ENCODE measurements around the gene P2RX1.

Gene P2RX1

GRCh38 chr17:3923466-3924190 is 7.4 kb upstream of the P2RX1 start:
- DNase-seq = no peak

DNA sequence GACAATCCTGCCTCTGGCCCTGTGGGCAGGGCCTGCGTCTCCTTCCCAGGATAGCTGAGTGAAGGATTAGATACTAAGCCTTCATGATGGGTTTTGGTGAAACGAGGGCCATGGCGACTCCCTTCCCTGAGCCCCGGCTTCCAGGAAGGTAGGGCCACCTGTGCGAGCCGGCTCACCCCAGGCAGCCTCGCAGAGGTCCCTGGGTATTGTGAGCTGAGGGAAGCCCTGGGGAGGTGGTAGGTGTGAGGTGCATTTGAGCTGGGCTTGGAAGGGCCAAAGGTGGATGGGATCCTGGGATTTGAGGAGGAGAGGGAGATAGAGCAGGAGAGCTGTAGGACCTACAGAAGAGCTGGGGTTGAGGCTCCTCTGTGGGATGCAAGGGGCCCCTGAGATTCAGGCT is 6.5 kb upstream of the P2RX1 start:
- DNase-seq = no peak

DNA sequence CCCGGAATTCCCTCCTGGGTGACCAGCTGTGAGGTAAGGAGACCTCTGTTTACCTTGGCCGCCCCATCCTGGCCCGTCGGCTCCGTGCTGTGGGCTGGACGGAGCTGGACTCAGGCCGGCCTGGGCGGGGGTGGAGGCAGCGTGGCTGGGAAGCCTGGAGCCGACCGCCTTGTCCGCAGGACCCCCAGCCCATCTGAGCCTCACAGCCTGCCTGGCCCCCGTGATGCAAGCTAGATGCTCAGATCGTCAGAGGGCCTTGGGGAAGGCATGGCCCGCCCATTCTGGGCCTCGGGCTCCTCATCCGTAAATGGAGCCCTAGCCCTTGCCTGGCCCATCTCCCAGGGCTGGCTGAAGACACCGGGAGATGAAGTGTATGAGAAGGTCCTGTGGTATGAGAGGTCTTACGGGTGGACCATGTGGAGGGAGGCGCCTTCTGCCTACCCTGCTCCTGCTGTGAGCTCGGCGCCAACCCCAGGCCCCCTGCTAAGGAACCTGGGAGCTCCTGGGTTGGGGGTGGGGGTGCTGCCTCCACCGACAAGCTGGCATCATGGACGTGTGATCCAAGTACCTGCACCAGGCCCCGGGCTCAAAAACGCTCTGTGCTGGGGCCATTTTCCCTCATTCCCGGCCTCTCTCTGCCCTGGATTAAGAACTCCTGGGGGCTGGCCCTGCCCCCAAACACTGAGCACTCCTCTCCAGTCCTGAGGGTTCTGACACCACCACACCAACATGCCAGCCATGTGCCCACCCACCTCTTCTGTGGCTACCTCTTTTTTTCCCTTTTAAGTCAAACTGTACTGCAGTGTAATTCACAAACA is 5.4 kb upstream of the P2RX1 start:
- DNase-seq = no peak

DNA sequence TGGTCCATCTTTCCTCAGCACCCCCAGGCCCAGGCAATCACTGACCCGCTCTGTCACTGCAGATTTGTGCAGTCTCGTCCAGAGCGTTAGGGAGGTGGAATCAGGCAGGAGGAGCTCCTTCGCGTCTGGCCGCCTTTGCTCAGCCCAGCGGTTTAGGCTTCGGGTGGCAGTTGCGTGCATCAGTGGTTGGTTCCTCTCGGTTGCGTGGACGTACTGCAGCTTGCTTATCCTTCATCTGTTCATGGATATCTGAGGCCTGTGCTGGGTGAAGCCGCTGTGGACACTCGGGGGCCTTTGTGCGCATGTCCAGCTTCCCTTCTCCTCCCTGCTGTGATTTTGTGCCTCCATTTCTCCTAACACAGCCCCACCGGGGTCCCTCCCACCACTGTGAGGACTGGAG is 4.7 kb upstream of the P2RX1 start:
- DNase-seq = no peak

DNA sequence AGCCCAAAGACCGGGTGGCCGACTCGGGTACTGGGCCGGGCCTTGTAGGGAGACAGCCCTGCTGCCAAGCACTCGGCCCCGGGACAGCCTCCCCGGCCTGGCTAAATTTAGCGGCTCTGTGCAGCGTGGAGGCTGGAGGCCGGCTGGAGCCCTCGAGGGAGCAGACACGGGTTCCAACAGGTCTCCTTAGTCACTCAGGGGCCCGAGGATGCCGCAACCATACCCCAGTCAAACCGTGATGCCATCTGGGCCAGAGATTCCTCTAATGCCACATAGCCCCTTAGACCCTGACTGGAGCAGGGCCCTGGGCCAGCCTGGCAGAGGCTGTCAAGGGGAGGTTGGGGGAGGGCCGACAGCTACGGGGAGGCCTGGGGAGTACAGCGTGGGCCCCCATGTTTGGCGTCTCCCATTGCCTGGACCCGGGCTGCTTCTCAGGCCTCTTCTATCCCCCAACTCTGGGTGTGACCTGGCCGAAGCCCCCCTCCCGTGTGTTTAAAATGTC is 2.9 kb upstream of the P2RX1 start:
- DNase-seq = no peak

- DNase-seq = no peak
Measured at GRCh38 chr17:3918372-3919122, 2.3 kb upstream of the P2RX1 start.

GRCh38 chr17:3917391-3917931 is 1.2 kb upstream of the P2RX1 start:
- DNase-seq = no peak

- DNase-seq = no peak
Measured at GRCh38 chr17:3916825-3917224, 560 bp upstream of the P2RX1 start.

GRCh38 chr17:3915581-3915994 is 677 bp downstream of the P2RX1 start:
- DNase-seq = peak; percentile 39

GRCh38 chr17:3914312-3914670 is 2.0 kb downstream of the P2RX1 start:
- DNase-seq = no peak

DNA sequence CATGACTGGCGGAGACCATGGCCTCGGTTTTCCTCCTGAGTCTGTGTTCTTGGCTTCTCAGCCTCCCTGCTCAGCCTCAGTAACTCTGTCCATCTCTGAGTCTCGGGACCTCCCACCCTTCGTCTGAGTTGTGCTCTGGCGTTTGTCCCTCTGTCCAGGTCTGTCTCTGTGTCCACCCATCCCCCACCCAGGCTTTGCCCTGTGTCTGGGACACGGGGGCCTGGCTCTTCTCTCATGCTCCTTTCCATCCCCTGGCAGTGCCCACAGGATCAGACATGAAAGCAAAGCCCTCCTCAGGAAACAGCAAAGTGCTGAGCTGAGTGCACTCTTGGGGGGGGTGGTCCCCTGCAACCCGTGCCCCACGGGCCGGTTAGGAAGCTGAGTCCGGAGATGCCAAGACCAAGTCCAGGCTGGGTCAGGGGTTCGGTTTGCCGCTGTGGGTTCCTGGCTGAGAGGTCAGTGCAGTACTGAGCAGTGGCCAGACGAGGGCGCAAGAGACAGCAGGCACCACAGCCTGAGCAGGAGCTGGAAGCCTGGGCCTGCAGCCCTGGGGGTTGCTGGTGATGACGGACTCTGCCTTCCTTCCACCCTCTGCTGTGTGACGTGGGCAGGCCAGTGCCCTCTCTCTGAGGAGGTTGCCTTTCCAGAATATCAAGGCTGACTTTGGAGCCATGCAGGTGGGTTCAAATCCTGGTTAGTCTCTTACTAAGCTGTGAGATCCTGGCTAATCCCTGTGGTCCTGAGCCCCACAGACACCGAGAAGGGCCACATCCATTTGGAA is 2.5 kb downstream of the P2RX1 start:
- peak; percentile 93 for DNase-seq

- no peak for DNase-seq
Measured at GRCh38 chr17:3912827-3913226, 3.4 kb downstream of the P2RX1 start.

- peak; percentile 72 for DNase-seq
Measured at GRCh38 chr17:3911271-3912053, 4.8 kb downstream of the P2RX1 start.

DNA sequence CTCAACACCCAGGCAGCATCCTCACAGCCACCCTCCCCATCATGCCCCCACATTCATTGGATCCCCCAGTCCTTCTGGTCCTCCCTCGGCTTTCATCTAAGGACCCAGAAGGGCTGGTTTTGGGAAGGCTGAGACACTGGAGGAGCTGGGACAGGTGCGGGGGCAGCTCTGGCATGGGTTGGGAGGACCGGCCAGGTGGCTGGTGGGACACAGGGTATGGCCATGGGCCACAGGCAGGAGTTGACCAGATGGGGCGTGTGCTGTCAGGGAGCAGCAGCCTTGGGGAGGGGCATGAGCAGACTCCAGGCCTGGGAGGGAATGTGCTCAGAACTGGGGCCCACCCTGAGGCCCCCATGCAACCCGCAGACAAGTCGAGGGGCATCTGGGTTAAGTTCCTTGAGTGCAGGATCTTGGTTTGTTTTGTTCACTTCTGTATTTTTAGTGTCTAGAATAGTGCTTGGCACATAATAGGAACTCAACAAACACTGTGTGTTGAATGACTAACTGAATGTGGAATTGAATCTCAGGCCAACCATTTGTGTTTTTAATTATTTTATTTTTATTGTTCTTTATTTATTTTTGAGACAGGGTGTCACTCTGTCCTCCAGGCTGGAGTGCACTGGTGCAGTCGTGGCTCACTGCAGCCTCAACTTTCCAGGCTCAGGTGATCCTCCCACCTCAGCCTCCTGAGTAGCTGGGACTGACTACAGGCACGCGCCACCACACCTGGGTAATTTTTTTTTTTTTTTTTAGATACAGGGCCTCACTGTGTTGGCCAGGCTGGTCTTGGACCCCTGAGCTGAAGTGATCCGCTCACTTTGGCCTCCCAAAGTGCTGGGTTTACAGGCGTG is 5.6 kb downstream of the P2RX1 start:
- DNase-seq = no peak

DNA sequence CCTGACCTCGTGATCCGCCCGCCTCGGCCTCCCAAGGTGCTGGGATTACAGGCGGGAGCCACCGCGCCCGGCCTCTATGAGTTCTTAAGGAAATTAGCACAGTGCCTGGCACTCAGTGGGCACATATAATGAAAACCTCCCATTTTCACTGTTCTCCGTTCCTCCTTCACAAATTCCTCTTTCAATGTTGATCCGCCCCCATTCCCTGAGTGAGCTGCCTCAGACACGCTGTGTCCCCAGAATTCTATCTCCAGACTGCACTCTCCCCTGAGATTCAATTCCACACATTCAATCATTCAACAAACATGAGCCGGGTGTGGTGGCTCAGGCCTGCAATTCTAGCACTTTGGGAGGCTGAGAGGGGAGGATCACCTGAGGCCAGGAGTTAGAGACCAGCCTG is 7.0 kb downstream of the P2RX1 start:
- no peak for DNase-seq

GRCh38 chr17:3907483-3908216 is 8.6 kb downstream of the P2RX1 start:
- no peak for DNase-seq

GRCh38 chr17:3906881-3907280 is 9.4 kb downstream of the P2RX1 start:
- DNase-seq = no peak

GRCh38 chr17:3905017-3905520 is 11.2 kb downstream of the P2RX1 start:
- DNase-seq = no peak

DNA sequence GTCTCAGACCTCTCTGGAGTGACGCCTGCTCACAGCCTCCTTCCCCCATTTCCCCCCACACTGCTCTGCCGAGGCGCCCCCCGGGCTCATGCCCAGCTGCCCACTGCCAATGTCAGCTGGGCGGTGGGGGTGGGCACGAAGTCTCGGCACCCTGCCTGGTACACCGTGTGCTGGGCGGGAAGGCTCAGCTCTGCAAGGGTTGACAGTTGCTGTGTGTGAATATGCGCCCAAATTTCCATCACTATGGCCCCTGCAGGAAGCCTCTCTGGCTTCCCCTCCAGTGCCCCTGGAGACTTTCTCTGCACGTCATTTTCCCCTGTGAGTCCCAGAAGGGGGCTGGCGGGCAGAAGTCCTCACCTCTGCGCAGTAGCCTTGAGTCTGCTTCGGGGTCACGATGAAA is 11.8 kb downstream of the P2RX1 start:
- DNase-seq = no peak

- DNase-seq = no peak
Measured at GRCh38 chr17:3903881-3904290, 12.4 kb downstream of the P2RX1 start.
